ENCODE results near the gene SYNDIG1L. TPM values are rescaled to one million over a fixed set of nuclear protein-coding genes. Genes with fewer than 3 reads are reported as not detected.

The SYNDIG1L gene
- total and polyA plus RNA-seq, 9 of the 15 experiments (the other 6 are each of a cell fraction or from before 2014, with no cell fraction given), result not detected

DNA sequence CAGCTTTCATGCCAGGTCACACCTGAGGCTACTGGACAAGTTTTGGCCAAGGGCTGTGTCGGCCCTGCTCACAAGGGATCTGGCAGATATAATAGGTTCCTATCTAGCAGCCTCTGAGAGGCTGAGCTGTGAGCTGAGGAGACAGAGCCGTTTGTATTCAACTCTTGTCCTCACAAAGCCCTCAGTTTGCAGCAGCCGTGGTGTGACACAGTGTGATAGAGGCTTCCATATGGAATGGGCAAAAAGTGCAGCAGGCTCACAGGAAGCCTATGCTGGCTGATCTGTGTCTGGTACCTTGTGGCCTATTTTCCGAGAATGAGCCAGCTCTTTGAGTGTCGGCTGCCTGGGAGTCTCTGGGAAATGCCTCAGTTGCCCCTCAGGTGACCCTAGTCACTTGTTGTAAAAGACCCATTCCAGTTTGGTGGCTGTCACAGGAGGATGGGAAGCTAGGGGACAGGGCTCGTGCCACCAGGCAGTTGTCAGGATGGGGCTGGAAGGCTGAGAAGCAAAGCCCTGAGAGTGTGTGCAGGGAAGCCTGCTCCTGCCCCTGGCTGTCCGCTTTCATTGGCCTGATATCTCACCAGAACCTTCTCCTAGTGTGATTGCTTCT is 61.6 kb downstream of the SYNDIG1L start:
- Histone ChIP-seq H3K4me2 (ENCODE audit: insufficient read depth, low read length) (no peak overlapping the region), H3K9me3 (replicated peaks; ENCODE audit: control insufficient read depth, insufficient read depth, low read depth, low read length) (no peaks in the 10 kb centered on the region), H3K9me1 (ENCODE audit: control insufficient read depth, insufficient read depth, low read length) (no peaks in the 10 kb centered on the region), H3K36me3 (ENCODE audit: control insufficient read depth, insufficient read depth, low read length) (no peaks in the 10 kb centered on the region), H4K20me1 (replicated peaks; ENCODE audit: control insufficient read depth, insufficient read depth, low read length) (0 out of 2 replicates have a peak, but pooled peaks cover 4% of the 10 kb centered on the region), H3K27ac (ENCODE audit: extremely low read depth, low read depth, low read length) (no peak overlapping the region), H3K4me1 (replicated peaks in 1 of 2; ENCODE audit: control insufficient read depth in 2 of 2, insufficient read depth in 2 of 2, low read length in 2 of 2) (no peaks in the 10 kb centered on the region), H3K9ac (ENCODE audit: insufficient read depth in 1 of 2, low read depth in 2 of 2, low read length in 2 of 2) (no peak overlapping the region), H2AFZ (ENCODE audit: low read depth, low read length) (no peak overlapping the region), H3K4me3 (no peak overlapping the region), H3K27me3 (ENCODE audit: control insufficient read depth in 2 of 2, insufficient read depth in 2 of 2, low read length in 2 of 2) (peaks cover 12 to 28% of the 10 kb centered on the region in 2 experiments), H3K79me2 (ENCODE audit: control insufficient read depth, insufficient read depth, low read length) (no peaks in the 10 kb centered on the region)
- in situ Hi-C loops (cut with MboI), result loop anchor here (10.0 kb wide), 1 partner anchor 110 kb away; no protein-coding TSS in a partner anchor
- intact Hi-C loops (cut with micrococcal nuclease), result loop anchor here (5.0 kb wide), 1 partner anchor 128 kb away; the partner anchor contains the start of genes ISCA2 and NPC2
- ChIA-PET POLR2A (interaction anchor here (0.6 kb wide), 1 partner anchor 152 kb away, joined by 3 read pairs; no protein-coding TSS in a partner anchor), CTCF (ENCODE audit: low intra/inter-chr PET ratio) (no interaction called here)
- no TSS peak for BruUV-seq (replicated peaks)
- no peak for ATAC-seq
- DNase-seq (ENCODE audit: extremely low read depth in 1 of 4, low spot score in 3 of 4), result no peak
- WGBS (ENCODE audit: insufficient coverage, low coverage, missing lambda C conversion rate), result 2% methylated on average over 7 of the region's 7 CpGs
- no peak for FAIRE-seq
- TF ChIP-seq ZNF239 (CRISPR knock-in tag; IDR thresholded peaks at IDR 0.05), result no peak
- no peak for TF ChIP-seq EHMT2 (IDR thresholded peaks at IDR 0.05)
- TF ChIP-seq, protein P1, sequence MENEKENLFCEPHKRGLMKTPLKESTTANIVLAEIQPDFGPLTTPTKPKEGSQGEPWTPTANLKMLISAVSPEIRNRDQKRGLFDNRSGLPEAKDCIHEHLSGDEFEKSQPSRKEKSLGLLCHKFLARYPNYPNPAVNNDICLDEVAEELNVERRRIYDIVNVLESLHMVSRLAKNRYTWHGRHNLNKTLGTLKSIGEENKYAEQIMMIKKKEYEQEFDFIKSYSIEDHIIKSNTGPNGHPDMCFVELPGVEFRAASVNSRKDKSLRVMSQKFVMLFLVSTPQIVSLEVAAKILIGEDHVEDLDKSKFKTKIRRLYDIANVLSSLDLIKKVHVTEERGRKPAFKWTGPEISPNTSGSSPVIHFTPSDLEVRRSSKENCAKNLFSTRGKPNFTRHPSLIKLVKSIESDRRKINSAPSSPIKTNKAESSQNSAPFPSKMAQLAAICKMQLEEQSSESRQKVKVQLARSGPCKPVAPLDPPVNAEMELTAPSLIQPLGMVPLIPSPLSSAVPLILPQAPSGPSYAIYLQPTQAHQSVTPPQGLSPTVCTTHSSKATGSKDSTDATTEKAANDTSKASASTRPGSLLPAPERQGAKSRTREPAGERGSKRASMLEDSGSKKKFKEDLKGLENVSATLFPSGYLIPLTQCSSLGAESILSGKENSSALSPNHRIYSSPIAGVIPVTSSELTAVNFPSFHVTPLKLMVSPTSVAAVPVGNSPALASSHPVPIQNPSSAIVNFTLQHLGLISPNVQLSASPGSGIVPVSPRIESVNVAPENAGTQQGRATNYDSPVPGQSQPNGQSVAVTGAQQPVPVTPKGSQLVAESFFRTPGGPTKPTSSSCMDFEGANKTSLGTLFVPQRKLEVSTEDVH (IDR thresholded peaks at IDR 0.05; ENCODE audit: low read depth, partially characterized antibody), result no peak
- TF ChIP-seq, protein P2, sequence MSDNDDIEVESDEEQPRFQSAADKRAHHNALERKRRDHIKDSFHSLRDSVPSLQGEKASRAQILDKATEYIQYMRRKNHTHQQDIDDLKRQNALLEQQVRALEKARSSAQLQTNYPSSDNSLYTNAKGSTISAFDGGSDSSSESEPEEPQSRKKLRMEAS (CRISPR knock-in tag; IDR thresholded peaks at IDR 0.05), result no peak
- TF ChIP-seq KAT8 (IDR thresholded peaks at IDR 0.05; ENCODE audit: low read depth), result no peak
- TF ChIP-seq, protein P3, sequence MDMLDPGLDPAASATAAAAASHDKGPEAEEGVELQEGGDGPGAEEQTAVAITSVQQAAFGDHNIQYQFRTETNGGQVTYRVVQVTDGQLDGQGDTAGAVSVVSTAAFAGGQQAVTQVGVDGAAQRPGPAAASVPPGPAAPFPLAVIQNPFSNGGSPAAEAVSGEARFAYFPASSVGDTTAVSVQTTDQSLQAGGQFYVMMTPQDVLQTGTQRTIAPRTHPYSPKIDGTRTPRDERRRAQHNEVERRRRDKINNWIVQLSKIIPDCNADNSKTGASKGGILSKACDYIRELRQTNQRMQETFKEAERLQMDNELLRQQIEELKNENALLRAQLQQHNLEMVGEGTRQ (CRISPR knock-in tag; IDR thresholded peaks at IDR 0.05), result no peak
- TF ChIP-seq SMARCA4 (IDR thresholded peaks at IDR 0.05), result no peak
- TF ChIP-seq, protein P4, sequence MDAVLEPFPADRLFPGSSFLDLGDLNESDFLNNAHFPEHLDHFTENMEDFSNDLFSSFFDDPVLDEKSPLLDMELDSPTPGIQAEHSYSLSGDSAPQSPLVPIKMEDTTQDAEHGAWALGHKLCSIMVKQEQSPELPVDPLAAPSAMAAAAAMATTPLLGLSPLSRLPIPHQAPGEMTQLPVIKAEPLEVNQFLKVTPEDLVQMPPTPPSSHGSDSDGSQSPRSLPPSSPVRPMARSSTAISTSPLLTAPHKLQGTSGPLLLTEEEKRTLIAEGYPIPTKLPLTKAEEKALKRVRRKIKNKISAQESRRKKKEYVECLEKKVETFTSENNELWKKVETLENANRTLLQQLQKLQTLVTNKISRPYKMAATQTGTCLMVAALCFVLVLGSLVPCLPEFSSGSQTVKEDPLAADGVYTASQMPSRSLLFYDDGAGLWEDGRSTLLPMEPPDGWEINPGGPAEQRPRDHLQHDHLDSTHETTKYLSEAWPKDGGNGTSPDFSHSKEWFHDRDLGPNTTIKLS (IDR thresholded peaks at IDR 0.05; ENCODE audit: borderline replicate concordance, low read depth), result no peak
- no peak for TF ChIP-seq MEF2D (tag; conservative IDR thresholded peaks at IDR 0.05; ENCODE audit: low read depth)
- no peak for TF ChIP-seq TCFL5 (CRISPR knock-in tag; conservative IDR thresholded peaks at IDR 0.05)
- no peak for TF ChIP-seq NBN (IDR thresholded peaks at IDR 0.05; ENCODE audit: low read depth)
- TF ChIP-seq, protein P5, sequence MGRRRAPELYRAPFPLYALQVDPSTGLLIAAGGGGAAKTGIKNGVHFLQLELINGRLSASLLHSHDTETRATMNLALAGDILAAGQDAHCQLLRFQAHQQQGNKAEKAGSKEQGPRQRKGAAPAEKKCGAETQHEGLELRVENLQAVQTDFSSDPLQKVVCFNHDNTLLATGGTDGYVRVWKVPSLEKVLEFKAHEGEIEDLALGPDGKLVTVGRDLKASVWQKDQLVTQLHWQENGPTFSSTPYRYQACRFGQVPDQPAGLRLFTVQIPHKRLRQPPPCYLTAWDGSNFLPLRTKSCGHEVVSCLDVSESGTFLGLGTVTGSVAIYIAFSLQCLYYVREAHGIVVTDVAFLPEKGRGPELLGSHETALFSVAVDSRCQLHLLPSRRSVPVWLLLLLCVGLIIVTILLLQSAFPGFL (CRISPR knock-in tag; IDR thresholded peaks at IDR 0.05), result no peak
- TF ChIP-seq ADNP (tag; IDR thresholded peaks at IDR 0.05), result no peak
- TF ChIP-seq POLR2A (conservative IDR thresholded peaks at IDR 0.05), result no peak
- TF ChIP-seq ZNF766 (CRISPR knock-in tag; conservative IDR thresholded peaks at IDR 0.05), result no peak
- no peak for TF ChIP-seq TGIF2 (CRISPR knock-in tag; IDR thresholded peaks at IDR 0.05)
- TF ChIP-seq ZNF274 (IDR thresholded peaks at IDR 0.05; ENCODE audit: borderline replicate concordance, low read depth, low read length), result no peak
- no peak for TF ChIP-seq CTBP1 (IDR thresholded peaks at IDR 0.05; ENCODE audit: borderline replicate concordance)

Data from K562 (cell line).